Measurements from ENCODE around the gene AURKB.

The AURKB gene

DNA sequence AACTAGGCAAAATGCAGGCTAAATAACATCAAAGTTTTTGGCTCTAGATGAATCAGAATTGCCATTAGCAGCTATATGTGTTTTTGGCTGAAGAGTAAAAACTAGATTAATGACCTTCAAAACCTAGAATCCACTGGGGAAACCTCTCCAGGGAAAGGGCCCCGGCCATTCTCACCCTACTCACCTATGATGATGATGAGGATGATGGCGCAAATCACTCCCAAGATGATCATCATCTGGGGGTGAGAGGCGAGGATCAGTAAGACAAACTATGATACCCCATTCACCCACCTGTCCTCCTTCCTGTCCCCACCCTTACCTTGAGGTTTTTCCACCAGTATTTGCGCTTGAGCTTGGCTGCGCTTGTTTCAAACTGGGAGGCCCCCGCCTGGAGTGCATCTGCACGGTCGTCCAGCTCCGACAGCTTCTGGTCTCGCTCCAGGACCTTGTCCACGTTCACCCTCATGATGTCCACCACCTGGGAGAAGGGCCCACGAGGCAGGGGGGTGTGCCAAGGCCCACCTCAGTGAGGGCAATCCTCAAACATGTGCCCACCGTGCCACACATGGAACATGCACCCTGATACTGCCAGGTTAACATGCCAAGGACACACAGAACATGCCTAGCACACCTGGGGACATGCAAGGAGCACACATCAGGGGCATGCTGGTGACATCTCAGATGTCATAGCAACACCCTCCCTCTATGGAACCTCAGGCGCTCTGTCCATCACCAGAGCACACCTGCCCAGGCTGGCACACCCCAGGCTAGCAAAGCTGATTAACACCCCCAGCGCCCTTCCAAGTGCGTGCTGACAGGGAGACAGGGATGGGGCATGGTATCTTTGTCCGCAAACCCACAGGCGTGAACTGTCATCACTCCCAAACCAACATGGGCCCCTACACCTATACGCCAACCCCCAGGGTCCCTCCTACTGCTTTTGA lies 48.8 kb downstream of the AURKB start:
- TF ChIP-seq SIN3A (IDR thresholded peaks at IDR 0.05; ENCODE audit: borderline replicate concordance, insufficient read depth, low read length), result no peak
- no peak for TF ChIP-seq TAF1 (IDR thresholded peaks at IDR 0.05; ENCODE audit: borderline replicate concordance, insufficient read depth, low read length)
- TF ChIP-seq POLR2AphosphoS5 (IDR thresholded peaks at IDR 0.05; ENCODE audit: low read depth, low read length), result no peak
- TF ChIP-seq, protein P1, sequence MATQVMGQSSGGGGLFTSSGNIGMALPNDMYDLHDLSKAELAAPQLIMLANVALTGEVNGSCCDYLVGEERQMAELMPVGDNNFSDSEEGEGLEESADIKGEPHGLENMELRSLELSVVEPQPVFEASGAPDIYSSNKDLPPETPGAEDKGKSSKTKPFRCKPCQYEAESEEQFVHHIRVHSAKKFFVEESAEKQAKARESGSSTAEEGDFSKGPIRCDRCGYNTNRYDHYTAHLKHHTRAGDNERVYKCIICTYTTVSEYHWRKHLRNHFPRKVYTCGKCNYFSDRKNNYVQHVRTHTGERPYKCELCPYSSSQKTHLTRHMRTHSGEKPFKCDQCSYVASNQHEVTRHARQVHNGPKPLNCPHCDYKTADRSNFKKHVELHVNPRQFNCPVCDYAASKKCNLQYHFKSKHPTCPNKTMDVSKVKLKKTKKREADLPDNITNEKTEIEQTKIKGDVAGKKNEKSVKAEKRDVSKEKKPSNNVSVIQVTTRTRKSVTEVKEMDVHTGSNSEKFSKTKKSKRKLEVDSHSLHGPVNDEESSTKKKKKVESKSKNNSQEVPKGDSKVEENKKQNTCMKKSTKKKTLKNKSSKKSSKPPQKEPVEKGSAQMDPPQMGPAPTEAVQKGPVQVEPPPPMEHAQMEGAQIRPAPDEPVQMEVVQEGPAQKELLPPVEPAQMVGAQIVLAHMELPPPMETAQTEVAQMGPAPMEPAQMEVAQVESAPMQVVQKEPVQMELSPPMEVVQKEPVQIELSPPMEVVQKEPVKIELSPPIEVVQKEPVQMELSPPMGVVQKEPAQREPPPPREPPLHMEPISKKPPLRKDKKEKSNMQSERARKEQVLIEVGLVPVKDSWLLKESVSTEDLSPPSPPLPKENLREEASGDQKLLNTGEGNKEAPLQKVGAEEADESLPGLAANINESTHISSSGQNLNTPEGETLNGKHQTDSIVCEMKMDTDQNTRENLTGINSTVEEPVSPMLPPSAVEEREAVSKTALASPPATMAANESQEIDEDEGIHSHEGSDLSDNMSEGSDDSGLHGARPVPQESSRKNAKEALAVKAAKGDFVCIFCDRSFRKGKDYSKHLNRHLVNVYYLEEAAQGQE (IDR thresholded peaks at IDR 0.05; ENCODE audit: insufficient read depth in 1 of 2, low read depth in 2 of 2, low read length in 2 of 2), result no peak
- TF ChIP-seq FOXP2 (optimal IDR thresholded peaks at IDR 0.05; ENCODE audit: borderline replicate concordance, extremely low read depth, extremely low read length, insufficient read depth), result no peak

DNA sequence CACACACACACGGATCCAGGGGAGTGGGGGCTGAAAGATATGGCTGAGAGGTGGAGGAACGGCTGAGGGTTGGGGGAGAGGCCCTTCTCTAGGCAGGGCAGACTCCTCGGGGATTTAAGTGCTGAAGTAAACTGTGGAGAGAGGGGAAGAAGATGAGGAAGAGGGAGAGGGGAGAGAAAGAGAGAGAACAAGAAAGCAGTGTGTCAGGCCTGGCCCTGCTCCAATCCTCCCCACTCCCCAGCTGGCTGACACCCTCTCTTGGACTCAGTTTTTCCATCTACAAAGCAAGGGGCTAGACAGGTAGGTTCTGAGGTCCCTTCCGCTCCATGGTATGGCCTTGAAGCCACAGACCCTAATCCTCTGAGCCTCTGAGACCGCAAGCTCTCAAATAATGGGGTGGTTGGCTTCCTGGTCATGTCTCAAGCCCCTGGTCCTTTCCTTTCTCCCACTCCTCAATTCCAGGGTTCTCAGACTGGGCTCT lies 49.6 kb downstream of the AURKB start:
- TF ChIP-seq POLR2AphosphoS5 (IDR thresholded peaks at IDR 0.05; ENCODE audit: low read depth, low read length) (no peak), FOXP2 (optimal IDR thresholded peaks at IDR 0.05; ENCODE audit: borderline replicate concordance, extremely low read depth, extremely low read length, insufficient read depth) (no peak), TAF1 (IDR thresholded peaks at IDR 0.05; ENCODE audit: borderline replicate concordance, insufficient read depth, low read length) (no peak), SIN3A (IDR thresholded peaks at IDR 0.05; ENCODE audit: borderline replicate concordance, insufficient read depth, low read length) (no peak)
- TF ChIP-seq, protein P1 (IDR thresholded peaks at IDR 0.05; ENCODE audit: insufficient read depth in 1 of 2, low read depth in 2 of 2, low read length in 2 of 2), result no peak

DNA sequence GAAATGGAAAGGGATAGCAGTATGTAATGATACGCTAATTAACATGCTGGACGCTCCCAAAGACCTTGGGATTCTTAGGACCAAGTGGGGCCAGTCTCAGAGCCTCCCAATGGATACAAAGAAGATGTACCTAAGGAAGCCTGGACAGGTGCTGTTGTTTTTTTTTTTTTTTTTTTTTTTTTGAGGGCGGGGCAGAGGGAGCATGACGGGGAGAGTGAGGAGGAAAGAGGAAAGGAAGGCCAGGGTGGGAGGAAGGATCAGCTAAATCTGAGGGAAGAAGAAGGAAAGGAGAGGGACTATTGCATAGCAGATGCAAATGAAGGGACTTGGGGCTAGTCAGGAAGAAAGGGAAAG lies 50.2 kb downstream of the AURKB start:
- TF ChIP-seq SIN3A (IDR thresholded peaks at IDR 0.05; ENCODE audit: borderline replicate concordance, insufficient read depth, low read length) (no peak), POLR2AphosphoS5 (IDR thresholded peaks at IDR 0.05; ENCODE audit: low read depth, low read length) (no peak), FOXP2 (optimal IDR thresholded peaks at IDR 0.05; ENCODE audit: borderline replicate concordance, extremely low read depth, extremely low read length, insufficient read depth) (no peak), TAF1 (IDR thresholded peaks at IDR 0.05; ENCODE audit: borderline replicate concordance, insufficient read depth, low read length) (no peak)
- TF ChIP-seq, protein P1 (IDR thresholded peaks at IDR 0.05; ENCODE audit: insufficient read depth in 1 of 2, low read depth in 2 of 2, low read length in 2 of 2), result no peak

DNA sequence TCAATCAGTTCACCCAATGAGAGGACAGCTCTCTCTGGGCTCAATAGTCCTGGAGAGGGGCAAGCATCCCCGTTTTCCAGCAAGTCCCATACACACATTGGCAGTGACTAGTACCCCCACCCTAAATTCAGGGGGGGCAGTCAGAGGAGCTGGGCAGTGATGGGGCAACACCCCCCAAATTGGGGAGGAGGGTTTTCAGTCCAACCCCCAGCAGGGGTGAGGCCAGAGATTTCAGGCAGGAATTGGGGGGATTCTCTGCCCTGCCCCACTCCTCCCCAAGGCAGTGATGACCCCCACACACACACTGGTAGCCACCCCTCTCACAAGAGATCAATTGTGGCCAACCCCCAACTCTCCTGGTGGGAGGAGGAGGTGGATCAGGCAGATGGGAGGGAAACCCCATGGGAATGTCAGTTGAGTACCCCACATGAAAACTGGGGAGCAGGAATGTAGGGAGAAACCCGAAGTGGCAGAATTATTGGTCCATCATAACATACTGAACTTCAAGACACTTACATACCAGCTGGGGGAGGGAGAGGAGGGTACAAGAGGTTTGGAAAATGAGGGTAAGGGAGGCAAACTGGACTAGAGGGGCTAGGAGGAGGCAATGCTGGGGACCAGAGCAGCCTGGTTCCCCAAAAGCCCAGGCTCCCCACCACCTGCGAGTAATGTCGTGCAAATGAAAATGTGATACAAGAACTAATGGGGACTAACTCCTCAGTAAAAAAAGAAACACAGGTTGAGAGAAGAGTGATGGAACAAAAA lies 50.7 kb downstream of the AURKB start:
- TF ChIP-seq FOXP2 (optimal IDR thresholded peaks at IDR 0.05; ENCODE audit: borderline replicate concordance, extremely low read depth, extremely low read length, insufficient read depth) (no peak), POLR2AphosphoS5 (IDR thresholded peaks at IDR 0.05; ENCODE audit: low read depth, low read length) (no peak), TAF1 (IDR thresholded peaks at IDR 0.05; ENCODE audit: borderline replicate concordance, insufficient read depth, low read length) (no peak), SIN3A (IDR thresholded peaks at IDR 0.05; ENCODE audit: borderline replicate concordance, insufficient read depth, low read length) (no peak)
- TF ChIP-seq, protein P1 (IDR thresholded peaks at IDR 0.05; ENCODE audit: insufficient read depth in 1 of 2, low read depth in 2 of 2, low read length in 2 of 2), result no peak
